OCI-LY1 (cell line): ENCODE results near the gene DNAJA3.
"Not testable (repeated sequence)": the region's sequence is repeated elsewhere in the genome, so short reads cannot be mapped to it uniquely, and the experiment has no call there.

ENCODE experiments used
- H2AFZ ChIP-seq: fragments of 200-600 bp; sonication (generic), shearing (Covaris generic); 2 replicates; pipeline ENCODE4 v1.6.0; 2014; ENCODE audit warnings: antibody characterized with exemption, mild to moderate bottlenecking, low read length
- H3F3A ChIP-seq: fragments of 200-600 bp; sonication (generic), shearing (Covaris generic); 2 replicates; pipeline ENCODE4 v1.6.0; 2014; ENCODE audit warnings: mild to moderate bottlenecking, antibody characterized with exemption, low read length, moderate library complexity; ENCODE audit not compliant: insufficient read depth
- H3K27ac ChIP-seq: fragments of 200-600 bp; sonication (generic); 2 replicates; pipeline ENCODE4 v1.5.1; 2014; ENCODE audit warnings: low read length, mixed run types, mild to moderate bottlenecking, low read depth; ENCODE audit not compliant: poor library complexity, severe bottlenecking
- H3K27me3 ChIP-seq: fragments of 200-600 bp; sonication (generic); 2 replicates; pipeline ENCODE4 v1.6.0; 2014; ENCODE audit warnings: antibody characterized with exemption, mild to moderate bottlenecking, low read length, moderate library complexity; ENCODE audit not compliant: insufficient read depth
- H3K36me3 ChIP-seq: fragments of 200-600 bp; sonication (generic); 2 replicates; pipeline ENCODE4 v1.6.1; 2014; ENCODE audit warnings: mild to moderate bottlenecking, antibody characterized with exemption, low read length, moderate library complexity, mixed read lengths; ENCODE audit not compliant: insufficient read depth
- H3K4me1 ChIP-seq: fragments of 200-600 bp; sonication (generic); 2 replicates; pipeline ENCODE4 v1.5.1; 2014; ENCODE audit warnings: mild to moderate bottlenecking, low read length, moderate library complexity; ENCODE audit not compliant: insufficient read depth, severe bottlenecking
- H3K4me2 ChIP-seq: fragments of 200-600 bp; sonication (generic), shearing (Covaris generic); 2 replicates; pipeline ENCODE4 v1.6.1; 2014; ENCODE audit warnings: low read length
- H3K4me3 ChIP-seq: fragments of 200-600 bp; sonication (generic); 2 replicates; pipeline ENCODE4 v1.5.1; 2014; ENCODE audit warnings: low read length, low read depth, mild to moderate bottlenecking, mixed read lengths; ENCODE audit not compliant: poor library complexity, severe bottlenecking
- H3K79me2 ChIP-seq: fragments of 200-600 bp; shearing (Covaris generic); 2 replicates; pipeline ENCODE4 v1.6.1; 2016; ENCODE audit warnings: mixed run types, low read length, mixed read lengths; ENCODE audit not compliant: insufficient read depth
- H3K9ac ChIP-seq: fragments of 200-600 bp; sonication (generic), shearing (Covaris generic); 2 replicates; pipeline ENCODE4 v1.6.1; 2014; ENCODE audit warnings: mild to moderate bottlenecking, low read length, mixed read lengths
- H3K9me2 ChIP-seq: fragments of 200-600 bp; sonication (generic), shearing (Covaris generic); 2 replicates; pipeline ENCODE4 v1.6.1; 2014; ENCODE audit warnings: low read depth, mild to moderate bottlenecking, low read length, mixed read lengths
- H3K9me3 ChIP-seq: fragments of 200-600 bp; shearing (Covaris generic); 2 replicates; pipeline ENCODE4 v1.6.1; 2014; ENCODE audit warnings: low read length, mixed read lengths
- H4K20me1 ChIP-seq: fragments of 200-600 bp; sonication (generic), shearing (Covaris generic); 2 replicates; pipeline ENCODE4 v1.6.0; 2016; ENCODE audit warnings: mild to moderate bottlenecking, low read length; ENCODE audit not compliant: insufficient read depth
- EZH2 ChIP-seq: fragments of 200-600 bp; sonication (generic), shearing (Covaris generic); IDR thresholded peaks from 2 replicates; pipeline ENCODE4 v1.8.0; 2017; ENCODE audit warnings: borderline replicate concordance, mixed run types, mild to moderate bottlenecking, antibody characterized with exemption, low read length, moderate library complexity, mixed read lengths
- TF ChIP-seq, protein P1 (sequence below): fragments of 200-600 bp; sonication (generic), shearing (Covaris generic); IDR thresholded peaks from 2 replicates; pipeline ENCODE4 v1.5.1; 2017; ENCODE audit warnings: mild to moderate bottlenecking, antibody characterized with exemption, low read length, moderate library complexity, mixed read lengths

The DNAJA3 gene

DNA sequence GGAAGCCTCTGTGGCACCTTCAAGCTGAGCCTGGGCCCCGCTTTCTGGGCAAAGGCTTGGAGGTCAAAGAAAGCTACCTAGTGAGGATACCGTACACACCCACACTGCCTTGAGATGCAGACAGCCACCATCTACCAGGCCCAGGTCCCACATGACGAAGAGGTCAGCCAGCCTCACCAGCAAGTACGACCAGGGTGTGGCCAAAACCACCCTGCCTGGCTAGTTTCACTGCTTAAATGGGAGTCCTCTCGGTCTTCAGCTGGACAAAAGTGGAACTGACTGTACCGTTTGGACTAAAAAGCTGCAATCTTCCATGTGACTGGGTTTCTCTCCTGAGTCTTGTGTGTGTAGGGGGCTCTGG, 32.4 kb upstream of the DNAJA3 start:
- Histone ChIP-seq H3K27ac (no peak overlapping the region), H3K27me3 (no peaks in the 10 kb centered on the region), H3K36me3 (peaks cover 60% of the 10 kb centered on the region), H4K20me1 (no peaks in the 10 kb centered on the region), H3K4me1 (peaks cover 13% of the 10 kb centered on the region), H3F3A (no peaks in the 10 kb centered on the region), H3K9me2 (no peaks in the 10 kb centered on the region), H3K9me3 (no peaks in the 10 kb centered on the region), H3K79me2 (no peaks in the 10 kb centered on the region), H3K9ac (no peak overlapping the region), H2AFZ (no peak overlapping the region), H3K4me3 (no peak overlapping the region), H3K4me2 (no peak overlapping the region)
- TF ChIP-seq EZH2: no peak
- TF ChIP-seq, protein P1, sequence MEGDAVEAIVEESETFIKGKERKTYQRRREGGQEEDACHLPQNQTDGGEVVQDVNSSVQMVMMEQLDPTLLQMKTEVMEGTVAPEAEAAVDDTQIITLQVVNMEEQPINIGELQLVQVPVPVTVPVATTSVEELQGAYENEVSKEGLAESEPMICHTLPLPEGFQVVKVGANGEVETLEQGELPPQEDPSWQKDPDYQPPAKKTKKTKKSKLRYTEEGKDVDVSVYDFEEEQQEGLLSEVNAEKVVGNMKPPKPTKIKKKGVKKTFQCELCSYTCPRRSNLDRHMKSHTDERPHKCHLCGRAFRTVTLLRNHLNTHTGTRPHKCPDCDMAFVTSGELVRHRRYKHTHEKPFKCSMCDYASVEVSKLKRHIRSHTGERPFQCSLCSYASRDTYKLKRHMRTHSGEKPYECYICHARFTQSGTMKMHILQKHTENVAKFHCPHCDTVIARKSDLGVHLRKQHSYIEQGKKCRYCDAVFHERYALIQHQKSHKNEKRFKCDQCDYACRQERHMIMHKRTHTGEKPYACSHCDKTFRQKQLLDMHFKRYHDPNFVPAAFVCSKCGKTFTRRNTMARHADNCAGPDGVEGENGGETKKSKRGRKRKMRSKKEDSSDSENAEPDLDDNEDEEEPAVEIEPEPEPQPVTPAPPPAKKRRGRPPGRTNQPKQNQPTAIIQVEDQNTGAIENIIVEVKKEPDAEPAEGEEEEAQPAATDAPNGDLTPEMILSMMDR: no peak

DNA sequence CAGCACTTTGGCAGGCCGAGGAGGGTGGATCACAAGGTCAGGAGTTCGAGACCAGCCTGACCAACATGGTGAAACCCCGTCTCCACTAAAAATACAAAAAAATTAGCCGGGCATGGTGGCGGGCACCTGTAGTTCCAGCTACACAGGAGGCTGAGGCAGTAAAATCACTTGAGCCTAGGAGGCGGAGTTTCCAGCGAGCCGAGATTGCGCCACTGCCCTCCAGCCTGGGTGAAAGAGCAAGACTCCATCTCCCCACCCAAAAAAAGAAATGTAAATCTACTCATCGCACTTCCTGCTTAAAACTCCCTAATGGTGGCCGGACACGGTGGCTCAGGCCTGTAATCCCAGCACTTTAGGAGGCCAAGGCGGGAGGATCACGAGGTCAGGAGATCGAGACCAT, 31.8 kb upstream of the DNAJA3 start:
- Histone ChIP-seq H3K4me1 (peaks cover 13% of the 10 kb centered on the region), H3K36me3 (peaks cover 61% of the 10 kb centered on the region)
- H3K4me3 ChIP-seq, H3K9me3 ChIP-seq, H3K9ac ChIP-seq, H4K20me1 ChIP-seq, H3K79me2 ChIP-seq, H3K9me2 ChIP-seq, H3K4me2 ChIP-seq, H3F3A ChIP-seq, H2AFZ ChIP-seq, H3K27ac ChIP-seq, H3K27me3 ChIP-seq: not testable (repeated sequence)

DNA sequence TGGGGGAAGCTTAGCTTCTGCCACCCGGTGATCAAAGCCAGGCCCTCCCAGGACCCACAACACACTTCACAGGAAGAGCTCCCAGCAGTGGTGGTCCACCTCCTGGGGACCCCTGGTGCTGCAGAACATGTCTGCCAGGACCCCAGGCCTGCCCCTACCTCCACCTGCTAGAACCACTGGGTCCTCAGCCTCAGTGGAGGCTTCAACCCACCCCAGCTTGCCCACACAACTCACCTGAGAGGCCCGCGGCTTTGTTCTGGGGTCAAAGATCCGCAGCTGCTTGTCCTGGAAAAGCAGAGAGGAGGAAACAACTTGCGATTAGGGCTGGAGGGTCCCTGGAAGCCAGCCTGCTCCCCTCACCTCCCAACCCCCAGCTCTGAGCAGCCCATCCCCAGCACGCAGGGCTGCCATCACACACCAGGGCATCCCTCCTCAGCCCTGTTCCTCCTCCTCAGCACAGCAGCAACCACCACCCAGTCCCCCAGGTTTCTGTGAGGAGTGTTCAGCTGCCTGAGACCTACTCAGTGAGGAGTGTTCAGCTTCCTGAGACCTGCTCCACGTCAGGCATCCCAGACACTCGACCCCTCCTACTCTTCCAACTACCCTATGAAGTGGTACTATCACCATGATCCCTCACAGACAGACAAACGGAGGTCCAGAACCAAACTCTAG, 30.5 kb upstream of the DNAJA3 start:
- Histone ChIP-seq H3K9ac (no peak overlapping the region), H2AFZ (no peak overlapping the region), H3K4me2 (no peak overlapping the region), H3K27me3 (no peaks in the 10 kb centered on the region), H3K4me3 (no peak overlapping the region), H3K4me1 (peaks cover 13% of the 10 kb centered on the region), H3K79me2 (no peaks in the 10 kb centered on the region), H3K36me3 (peaks cover 64% of the 10 kb centered on the region), H3K9me2 (no peaks in the 10 kb centered on the region), H3F3A (no peaks in the 10 kb centered on the region), H3K27ac (no peak overlapping the region), H3K9me3 (no peaks in the 10 kb centered on the region), H4K20me1 (no peaks in the 10 kb centered on the region)
- no peak for TF ChIP-seq EZH2
- TF ChIP-seq, protein P1: no peak

DNA sequence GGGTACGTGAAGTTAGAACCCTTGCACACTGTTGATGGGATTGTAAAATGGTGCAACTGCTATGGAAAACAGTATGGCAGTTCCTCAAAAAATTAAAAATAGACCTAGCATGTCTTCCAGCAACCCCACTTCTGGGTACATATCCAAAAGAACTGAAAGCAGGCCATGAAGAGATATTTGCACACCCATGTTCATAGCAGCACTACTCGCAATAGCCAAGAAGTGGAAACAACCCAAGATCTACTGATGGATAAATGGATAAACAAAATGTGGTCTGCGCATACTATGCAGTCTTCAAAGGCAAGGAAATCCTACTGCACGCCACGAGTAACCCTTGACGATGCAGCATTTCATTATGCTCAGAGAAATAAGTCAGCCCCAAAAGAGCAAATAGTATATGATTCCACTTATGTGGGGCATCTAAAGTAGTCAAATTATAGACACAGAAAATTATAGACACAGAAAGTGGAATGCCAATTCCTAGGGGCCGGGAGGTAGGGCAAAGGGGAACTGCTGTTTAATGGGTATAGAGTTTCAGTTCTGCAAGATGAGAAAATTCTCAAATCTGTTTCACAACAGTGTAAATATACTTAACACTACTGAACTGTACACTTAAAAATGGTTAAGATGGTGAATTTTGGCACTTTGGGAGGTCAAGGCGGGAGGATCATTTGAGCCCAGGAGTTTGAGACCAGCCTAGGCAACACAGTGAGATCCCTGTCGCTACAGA, 26.5 kb upstream of the DNAJA3 start:
- Histone ChIP-seq H3K9me3 (no peaks in the 10 kb centered on the region), H3K4me3 (no peak overlapping the region), H3K27me3 (no peaks in the 10 kb centered on the region), H3K79me2 (no peaks in the 10 kb centered on the region), H3K9me2 (no peaks in the 10 kb centered on the region), H3K4me1 (peaks cover 6% of the 10 kb centered on the region), H3K4me2 (no peak overlapping the region), H3K27ac (no peak overlapping the region), H4K20me1 (no peaks in the 10 kb centered on the region), H3F3A (no peaks in the 10 kb centered on the region), H3K36me3 (peaks cover 66% of the 10 kb centered on the region), H3K9ac (no peak overlapping the region), H2AFZ (no peak overlapping the region)
- TF ChIP-seq, protein P1: no peak
- no peak for TF ChIP-seq EZH2
